ENCODE data around the gene VGF. TPM values are rescaled to one million over a fixed set of nuclear protein-coding genes. Genes with fewer than 3 reads are reported as not detected.
"Not testable (repeated sequence)": the region's sequence is repeated elsewhere in the genome, so short reads cannot be mapped to it uniquely, and the experiment has no call there.

The VGF gene
- total RNA-seq, 2 experiments from 2014 or later, result 0.29 to 0.53 TPM

GRCh38 chr7:101201695-101202602 is 36.6 kb upstream of the VGF start:
- peaks cover 32% of the 10 kb centered on the region for H3K27me3 Mint-ChIP-seq (ENCODE audit: low read depth)
- H3K9me3 Mint-ChIP-seq (ENCODE audit: insufficient read depth), result no peaks in the 10 kb centered on the region
- no peak overlapping the region for H3K4me3 Mint-ChIP-seq
- peak; percentile 35 for ATAC-seq
- DNase-seq, result no peak
- H3K4me1 Mint-ChIP-seq (ENCODE audit: low read depth), result peaks cover 10% of the 10 kb centered on the region
- POLR2A ChIA-PET, result interaction anchor here (1.5 kb wide), 1 partner anchor 16 kb away, joined by 3 read pairs; the partner anchor contains the start of gene ZNHIT1
- no peaks in the 10 kb centered on the region for H3K36me3 Mint-ChIP-seq (ENCODE audit: low read depth)
- CTCF ChIA-PET, result interaction anchor here (0.6 to 3.4 kb wide), 4 partner anchors 10 to 90 kb away, joined by 3 to 21 read pairs (median 6); partner anchors contain the start of genes PLOD3 and ZNHIT1
- no peak overlapping the region for H3K27ac Mint-ChIP-seq

GRCh38 chr7:101200862-101201599 is 35.7 kb upstream of the VGF start, which contains the start of gene MOGAT3:
MOGAT3 (minus strand) TSS chr7:101201036; CDS start chr7:101200854, 182 bp downstream.
- ChIA-PET CTCF (interaction anchor here (0.9 to 1.4 kb wide), 4 partner anchors 8 to 89 kb away, joined by 3 to 5 read pairs (median 4); no protein-coding TSS in a partner anchor), POLR2A (no interaction called here)
- DNase-seq (no peak), ATAC-seq (no peak)
- no peak within 1 kb of the TSS for H3K27ac Mint-ChIP-seq
- peaks cover 32% of the 10 kb centered on the region for H3K27me3 Mint-ChIP-seq (ENCODE audit: low read depth)
- H3K4me1 Mint-ChIP-seq (ENCODE audit: low read depth), result peaks cover 10% of the 10 kb centered on the region
- H3K9me3 Mint-ChIP-seq (ENCODE audit: insufficient read depth), result no peaks in the 10 kb centered on the region
- H3K4me3 Mint-ChIP-seq, result no peak within 1 kb of the TSS
- H3K36me3 Mint-ChIP-seq (ENCODE audit: low read depth), result no peaks in the 10 kb centered on the region

- no peak overlapping the region for H3K4me3 Mint-ChIP-seq
- H3K4me1 Mint-ChIP-seq (ENCODE audit: low read depth), result peaks cover 10% of the 10 kb centered on the region
- ChIA-PET CTCF (interaction anchor here (0.9 to 1.4 kb wide), 5 partner anchors 8 to 90 kb away, joined by 3 to 5 read pairs (median 3); no protein-coding TSS in a partner anchor), POLR2A (no interaction called here)
- ATAC-seq (no peak), DNase-seq (no peak)
- H3K27me3 Mint-ChIP-seq (ENCODE audit: low read depth), result peaks cover 32% of the 10 kb centered on the region
- H3K36me3 Mint-ChIP-seq (ENCODE audit: low read depth), result no peaks in the 10 kb centered on the region
- no peaks in the 10 kb centered on the region for H3K9me3 Mint-ChIP-seq (ENCODE audit: insufficient read depth)
- H3K27ac Mint-ChIP-seq, result no peak overlapping the region
Measured at GRCh38 chr7:101200504-101200861, 35.1 kb upstream of the VGF start.

GRCh38 chr7:101199522-101199921 is 34.2 kb upstream of the VGF start:
- H3K36me3 Mint-ChIP-seq (ENCODE audit: low read depth); ATAC-seq; H3K9me3 Mint-ChIP-seq (ENCODE audit: insufficient read depth); DNase-seq; H3K27ac Mint-ChIP-seq; POLR2A ChIA-PET; H3K4me3 Mint-ChIP-seq: not testable (repeated sequence)
- Mint-ChIP-seq H3K4me1 (ENCODE audit: low read depth) (peaks cover 10% of the 10 kb centered on the region), H3K27me3 (ENCODE audit: low read depth) (peaks cover 34% of the 10 kb centered on the region)
- CTCF ChIA-PET, result interaction anchor here (1.0 to 1.4 kb wide), 3 partner anchors 8 to 91 kb away, joined by 3 read pairs; no protein-coding TSS in a partner anchor

- ChIA-PET CTCF (no interaction called here), POLR2A (no interaction called here)
- no peak for ATAC-seq
- H3K27ac Mint-ChIP-seq, result no peak overlapping the region
- no peak overlapping the region for H3K4me3 Mint-ChIP-seq
- peaks cover 6% of the 10 kb centered on the region for H3K4me1 Mint-ChIP-seq (ENCODE audit: low read depth)
- H3K27me3 Mint-ChIP-seq (ENCODE audit: low read depth), result peaks cover 28% of the 10 kb centered on the region
- DNase-seq, result no peak
- no peaks in the 10 kb centered on the region for H3K9me3 Mint-ChIP-seq (ENCODE audit: insufficient read depth)
- no peaks in the 10 kb centered on the region for H3K36me3 Mint-ChIP-seq (ENCODE audit: low read depth)
Measured at GRCh38 chr7:101198476-101198875, 33.1 kb upstream of the VGF start.

GRCh38 chr7:101197991-101198390 is 32.6 kb upstream of the VGF start:
- Mint-ChIP-seq H3K27ac (no peak overlapping the region), H3K9me3 (ENCODE audit: insufficient read depth) (no peaks in the 10 kb centered on the region), H3K4me1 (ENCODE audit: low read depth) (peaks cover 6% of the 10 kb centered on the region), H3K27me3 (ENCODE audit: low read depth) (peaks cover 26% of the 10 kb centered on the region), H3K36me3 (ENCODE audit: low read depth) (no peaks in the 10 kb centered on the region), H3K4me3 (no peak overlapping the region)
- POLR2A ChIA-PET, result no interaction called here
- DNase-seq, result no peak
- CTCF ChIA-PET, result no interaction called here
- ATAC-seq, result no peak

- H3K27ac Mint-ChIP-seq, result no peak overlapping the region
- no peaks in the 10 kb centered on the region for H3K36me3 Mint-ChIP-seq (ENCODE audit: low read depth)
- H3K9me3 Mint-ChIP-seq (ENCODE audit: insufficient read depth), result no peaks in the 10 kb centered on the region
- peaks cover 9% of the 10 kb centered on the region for H3K4me1 Mint-ChIP-seq (ENCODE audit: low read depth)
- CTCF ChIA-PET, result interaction anchor here (1.0 to 6.7 kb wide), 3 partner anchors 12 to 120 kb away, joined by 4 to 232 read pairs (median 5); no protein-coding TSS in a partner anchor
- POLR2A ChIA-PET, result no interaction called here
- H3K27me3 Mint-ChIP-seq (ENCODE audit: low read depth), result peaks cover 14% of the 10 kb centered on the region
- H3K4me3 Mint-ChIP-seq, result no peak overlapping the region
- ATAC-seq, result no peak
- DNase-seq, result no peak
Measured at GRCh38 chr7:101195884-101196283, 30.5 kb upstream of the VGF start.

- ChIA-PET CTCF (interaction anchor here (6.7 kb wide), 1 partner anchor 46 kb away, joined by 232 read pairs; no protein-coding TSS in a partner anchor), POLR2A (no interaction called here)
- no peak overlapping the region for H3K27ac Mint-ChIP-seq
- peaks cover 6% of the 10 kb centered on the region for H3K4me1 Mint-ChIP-seq (ENCODE audit: low read depth)
- H3K9me3 Mint-ChIP-seq (ENCODE audit: insufficient read depth), result no peaks in the 10 kb centered on the region
- no peaks in the 10 kb centered on the region for H3K36me3 Mint-ChIP-seq (ENCODE audit: low read depth)
- H3K27me3 Mint-ChIP-seq (ENCODE audit: low read depth), result peaks cover 10% of the 10 kb centered on the region
- no peak for DNase-seq
- ATAC-seq, result no peak
- no peak overlapping the region for H3K4me3 Mint-ChIP-seq
Measured at GRCh38 chr7:101189109-101189508, 23.7 kb upstream of the VGF start.

- H3K4me1 Mint-ChIP-seq (ENCODE audit: low read depth), result no peaks in the 10 kb centered on the region
Measured at GRCh38 chr7:101186844-101187428, 21.6 kb upstream of the VGF start.

GRCh38 chr7:101186194-101186593 is 20.8 kb upstream of the VGF start:
- ChIA-PET POLR2A (no interaction called here), CTCF (interaction anchor here (0.7 kb wide), 1 partner anchor 15 kb away, joined by 3 read pairs; no protein-coding TSS in a partner anchor)
- H3K27ac Mint-ChIP-seq, result no peak overlapping the region
- H3K36me3 Mint-ChIP-seq (ENCODE audit: low read depth), result no peaks in the 10 kb centered on the region
- H3K4me1 Mint-ChIP-seq (ENCODE audit: low read depth), result no peaks in the 10 kb centered on the region
- peaks cover 20% of the 10 kb centered on the region for H3K27me3 Mint-ChIP-seq (ENCODE audit: low read depth)
- DNase-seq, result no peak
- no peaks in the 10 kb centered on the region for H3K9me3 Mint-ChIP-seq (ENCODE audit: insufficient read depth)
- H3K4me3 Mint-ChIP-seq, result no peak overlapping the region
- ATAC-seq, result no peak

More at GRCh38 chr7:101186844-101187428, 21.6 kb upstream of the VGF start:
- Mint-ChIP-seq H3K36me3 (ENCODE audit: low read depth) (no peaks in the 10 kb centered on the region), H3K27me3 (ENCODE audit: low read depth) (peaks cover 19% of the 10 kb centered on the region), H3K27ac (no peak overlapping the region), H3K4me3 (no peak overlapping the region), H3K9me3 (ENCODE audit: insufficient read depth) (no peaks in the 10 kb centered on the region)
- ChIA-PET POLR2A (no interaction called here), CTCF (interaction anchor here (0.7 to 1.1 kb wide), 2 partner anchors 16 to 43 kb away, joined by 3 to 6 read pairs; no protein-coding TSS in a partner anchor)
- DNase-seq (no peak), ATAC-seq (no peak)

- Mint-ChIP-seq H3K9me3 (ENCODE audit: insufficient read depth) (no peaks in the 10 kb centered on the region), H3K4me1 (ENCODE audit: low read depth) (no peaks in the 10 kb centered on the region), H3K27ac (no peak overlapping the region), H3K27me3 (ENCODE audit: low read depth) (peaks cover 27% of the 10 kb centered on the region), H3K4me3 (no peak overlapping the region), H3K36me3 (ENCODE audit: low read depth) (no peaks in the 10 kb centered on the region)
- ChIA-PET POLR2A (no interaction called here), CTCF (interaction anchor here (1.4 kb wide), 1 partner anchor 41 kb away, joined by 6 read pairs; no protein-coding TSS in a partner anchor)
- no peak for DNase-seq
- ATAC-seq, result no peak
Measured at GRCh38 chr7:101185258-101185839, 20.0 kb upstream of the VGF start.

All from activated CD8-positive, alpha-beta T cell treated with anti-CD3 and anti-CD28 coated beads, Interleukin-2, amount 10 ng/mL, durations not matched to agents 7 days and 5 days (primary cell).